SK-N-SH (cell line): ENCODE results near the gene SH3PXD2A. TPM values are rescaled to one million over a fixed set of nuclear protein-coding genes. Genes with fewer than 3 reads are reported as not detected.

Experiments
- CTCF ChIA-PET: fragments of 300-600, 350-600 bp; formaldehyde crosslinking; extraction: SDS; loops from one replicate; lab custom pipeline; 2021; lab: Yijun Ruan, JAX
- POLR2A ChIA-PET: fragments of 350-600 bp; sonication (Branson Sonifier 250); formaldehyde crosslinking; extraction: SDS; loops from one replicate; lab custom pipeline; 2020; ENCODE audit warnings: antibody characterized with exemption, inconsistent platforms; lab: Yijun Ruan, JAX
- DNase-seq: peaks from one replicate; pipeline ENCODE4 v3.0.0; 2012
- H2AFZ ChIP-seq: fragments of 200-600 bp; sonication (generic); 2 replicates; pipeline ENCODE4 v1.8.1; 2016; ENCODE audit warnings: antibody characterized with exemption, mild to moderate bottlenecking, low read depth
- H3F3A ChIP-seq: fragments of 200-600 bp; sonication (generic); replicated peaks from 2 replicates; pipeline ENCODE3; 2016; ENCODE audit warnings: antibody characterized with exemption, mild to moderate bottlenecking; ENCODE audit not compliant: insufficient read depth
- H3K27ac ChIP-seq, 2 experiments: fragments of 200-500 bp in 1 of 2; fragments of 200-600 bp in 1 of 2; sonication (Bioruptor generic) in 1 of 2; sonication (generic), shearing (Covaris generic) in 1 of 2; 2 replicates each; pipeline versions ENCODE4 v1.5.1 to v1.6.1; 2014 to 2016; ENCODE audit warnings: low read depth in 2 of 2, inconsistent platforms in 1 of 2, low read length in 1 of 2, mild to moderate bottlenecking in 1 of 2, mixed read lengths in 1 of 2
- H3K27me3 ChIP-seq: fragments of 200-600 bp; sonication (generic), shearing (Covaris generic); 2 replicates; pipeline ENCODE4 v1.6.1; 2016; ENCODE audit warnings: mixed run types; ENCODE audit not compliant: insufficient read depth
- H3K36me3 ChIP-seq, 2 experiments: fragments of 200-500 bp in 1 of 2; fragments of 200-600 bp in 1 of 2; sonication (Bioruptor generic) in 1 of 2; sonication (generic) in 1 of 2; replicated peaks in 1 of 2; 2 replicates each; pipeline versions ENCODE3 to v1.5.1; 2014 to 2016; ENCODE audit warnings: low read length in 1 of 2, mild to moderate bottlenecking in 1 of 2; ENCODE audit not compliant: insufficient read depth in 2 of 2, control insufficient read depth in 1 of 2
- H3K4me1 ChIP-seq, 2 experiments: fragments of 200-500 bp in 1 of 2; fragments of 200-600 bp in 1 of 2; sonication (Bioruptor generic) in 1 of 2; sonication (generic), shearing (Covaris generic) in 1 of 2; 2 replicates each; pipeline versions ENCODE4 v1.5.1 to v1.6.1; 2014 to 2016; ENCODE audit warnings: low read depth in 1 of 2, low read length in 1 of 2, mixed run types in 1 of 2; ENCODE audit not compliant: insufficient read depth in 2 of 2, control insufficient read depth in 1 of 2
- H3K4me2 ChIP-seq: fragments of 200-600 bp; sonication (generic), shearing (Covaris generic); 2 replicates; pipeline ENCODE4 v1.6.1; 2017; ENCODE audit warnings: mixed run types
- H3K4me3 ChIP-seq, 2 experiments: fragments of 200-500 bp in 1 of 2; fragments of 200-600 bp in 1 of 2; sonication (Bioruptor generic) in 1 of 2; sonication (generic), shearing (Covaris generic) in 1 of 2; 2 replicates each; pipeline versions ENCODE4 v1.5.1 to v1.8.1; 2014 to 2016; ENCODE audit warnings: low read depth in 2 of 2, inconsistent platforms in 1 of 2, low read length in 1 of 2, mild to moderate bottlenecking in 1 of 2, mixed read lengths in 1 of 2, moderate library complexity in 1 of 2
- H3K79me2 ChIP-seq: fragments of 200-600 bp; sonication (generic); 2 replicates; pipeline ENCODE4 v1.8.1; 2017; ENCODE audit warnings: mild to moderate bottlenecking; ENCODE audit not compliant: insufficient read depth
- H3K9ac ChIP-seq: fragments of 200-600 bp; sonication (generic); 2 replicates; pipeline ENCODE4 v1.6.1; 2017; ENCODE audit warnings: mixed run types
- H3K9me2 ChIP-seq: fragments of 200-600 bp; sonication (generic); 2 replicates; pipeline ENCODE4 v1.6.1; 2017; ENCODE audit warnings: mixed run types
- H3K9me3 ChIP-seq: fragments of 200-600 bp; sonication (generic); 2 replicates; pipeline ENCODE4 v1.6.1; 2017; ENCODE audit warnings: mixed run types, mild to moderate bottlenecking, moderate library complexity
- H4K20me1 ChIP-seq: fragments of 200-600 bp; sonication (generic); 2 replicates; pipeline ENCODE4 v1.6.1; 2017; ENCODE audit warnings: mild to moderate bottlenecking, mixed run types; ENCODE audit not compliant: insufficient read depth
- CHD2 ChIP-seq: fragments of 150-350 bp; IDR thresholded peaks from 2 replicates; pipeline ENCODE4 v1.6.1; 2018; ENCODE audit warnings: low read length; ENCODE audit not compliant: partially characterized antibody
- ELF1 ChIP-seq: IDR thresholded peaks from 2 replicates; pipeline ENCODE4 v1.4.0; 2012
- EP300 ChIP-seq, 2 experiments: IDR thresholded peaks; 2 replicates each; pipeline versions ENCODE4 v1.4.0 to v1.6.1; 2012; ENCODE audit warnings: borderline replicate concordance in 1 of 2, low read depth in 1 of 2, low read length in 1 of 2
- FOXJ3 ChIP-seq: sonication (generic); formaldehyde crosslinking; IDR thresholded peaks from 2 replicates; pipeline ENCODE4 v1.5.1; 2020; ENCODE audit warnings: mild to moderate bottlenecking, missing genetic modification reagents
- GABPA ChIP-seq: IDR thresholded peaks from 2 replicates; pipeline ENCODE4 v1.4.0; 2012; ENCODE audit warnings: low read depth, mild to moderate bottlenecking
- GATA2 ChIP-seq: sonication (generic); formaldehyde crosslinking; IDR thresholded peaks from 2 replicates; pipeline ENCODE4 v1.5.0; 2020; ENCODE audit warnings: mild to moderate bottlenecking, missing genetic modification reagents
- JUND ChIP-seq: IDR thresholded peaks from 2 replicates; pipeline ENCODE4 v1.4.0; 2012
- MEF2A ChIP-seq: IDR thresholded peaks from 2 replicates; pipeline ENCODE4 v1.4.0; 2012; ENCODE audit warnings: low read depth, borderline replicate concordance
- MXI1 ChIP-seq: IDR thresholded peaks from 2 replicates; pipeline ENCODE4 v1.6.1; 2012; ENCODE audit warnings: mild to moderate bottlenecking, low read depth, low read length, improper control_type of control experiment
- PBX3 ChIP-seq: IDR thresholded peaks from 2 replicates; pipeline ENCODE4; 2012
- RFX5 ChIP-seq: IDR thresholded peaks from 2 replicates; pipeline ENCODE4 v1.6.1; 2012; ENCODE audit warnings: mild to moderate bottlenecking, improper control_type of control experiment, low read length
- RXRA ChIP-seq: IDR thresholded peaks from 2 replicates; pipeline ENCODE4 v1.4.0; 2012; ENCODE audit warnings: low read depth, mild to moderate bottlenecking, borderline replicate concordance
- SIN3A ChIP-seq: IDR thresholded peaks from 2 replicates; pipeline ENCODE4 v1.6.1; 2012; ENCODE audit warnings: low read depth, mild to moderate bottlenecking, low read length, moderate library complexity, borderline replicate concordance
- TAF1 ChIP-seq: IDR thresholded peaks from 2 replicates; pipeline ENCODE4 v1.6.1; 2012; ENCODE audit warnings: low read depth, mild to moderate bottlenecking, low read length, moderate library complexity, borderline replicate concordance
- TEAD4 ChIP-seq: IDR thresholded peaks from 2 replicates; pipeline ENCODE4 v1.4.0; 2012; ENCODE audit warnings: mild to moderate bottlenecking, borderline replicate concordance; ENCODE audit not compliant: insufficient read depth
- USF1 ChIP-seq: IDR thresholded peaks from 2 replicates; pipeline ENCODE4 v1.4.0; 2012; ENCODE audit warnings: low read depth, borderline replicate concordance
- USF2 ChIP-seq: fragments of 150-350 bp; IDR thresholded peaks from 2 replicates; pipeline ENCODE4 v1.6.1; 2017; ENCODE audit warnings: antibody characterized with exemption, low read length, low read depth, borderline replicate concordance
- WGBS: methylation state at CpG from one replicate; pipeline ENCODE4 v1.1.6; 2017; ENCODE audit warnings: low lambda C conversion rate; 5-methylcytosine and 5-hydroxymethylcytosine counted together
- polyA plus RNA-seq, 3 experiments: library from polyadenylated mRNA; depleted of rRNA; stranded (reverse); fragments of >200 nt; gene quantifications; 2 replicates each; pipeline ENCODE4 v1.2.3, GENCODE V29; 2012
- TF ChIP-seq, protein P1 (sequence below): fragments of 150-350 bp; IDR thresholded peaks from 2 replicates; pipeline ENCODE4 v1.6.1; 2016; ENCODE audit warnings: mild to moderate bottlenecking, low read depth, low read length
- TF ChIP-seq, protein P2 (sequence below): fragments of 200-600 bp; sonication (generic); IDR thresholded peaks from 2 replicates; pipeline ENCODE4 v1.6.1; 2017; ENCODE audit warnings: antibody characterized with exemption, mild to moderate bottlenecking, moderate library complexity

SH3PXD2A gene
- polyA plus RNA-seq, 1 of the 3 experiments (the other 2 are of a cell fraction): 2.5 TPM

- no peaks in the 10 kb centered on the region for H3K9me2 ChIP-seq
- H3K4me3 ChIP-seq: no peak overlapping the region
- H4K20me1 ChIP-seq: peaks cover 3% of the 10 kb centered on the region; the same call in 1 of the 2 replicates
- CTCF ChIA-PET: interaction anchor here (1.2 to 2.7 kb wide), 2 partner anchors 14 to 129 kb away, joined by 3 to 11 read pairs; no protein-coding TSS in a partner anchor
- POLR2A ChIA-PET: no interaction called here
- no peak overlapping the region for H2AFZ ChIP-seq
- H3K4me1 ChIP-seq: peaks cover 39 to 62% of the 10 kb centered on the region in 2 experiments
- H3F3A ChIP-seq: peaks cover 14% of the 10 kb centered on the region
- WGBS: 94% methylated on average over 4 of the region's 4 CpGs
- H3K27me3 ChIP-seq: no peaks in the 10 kb centered on the region
- no peak for DNase-seq
- H3K79me2 ChIP-seq: peaks cover 55% of the 10 kb centered on the region
- peak overlapping the region in 1 of 2 experiments; percentile 72; a peak in 2 of 4 replicates for H3K27ac ChIP-seq
- H3K4me2 ChIP-seq: no peak overlapping the region
- no peak for TF ChIP-seq JUND
- TF ChIP-seq SIN3A: no peak
- no peak for TF ChIP-seq GATA2 (CRISPR knock-in tag)
- TF ChIP-seq CHD2: no peak
- no peak for TF ChIP-seq USF2
- TF ChIP-seq TEAD4: no peak
- no peak for TF ChIP-seq RXRA
- TF ChIP-seq EP300 (IDR thresholded peaks at IDR 0.05; ENCODE audit: borderline replicate concordance in 1 of 2, low read depth in 1 of 2, low read length in 1 of 2): no peak
- TF ChIP-seq RFX5: no peak
- TF ChIP-seq MEF2A: no peak
- no peak for TF ChIP-seq GABPA
- no peak for TF ChIP-seq FOXJ3 (CRISPR knock-in tag)
- no peak for TF ChIP-seq ELF1
- no peak for TF ChIP-seq MXI1
- TF ChIP-seq PBX3: no peak
- TF ChIP-seq USF1: no peak
- no peak for TF ChIP-seq TAF1
- TF ChIP-seq, protein P1, sequence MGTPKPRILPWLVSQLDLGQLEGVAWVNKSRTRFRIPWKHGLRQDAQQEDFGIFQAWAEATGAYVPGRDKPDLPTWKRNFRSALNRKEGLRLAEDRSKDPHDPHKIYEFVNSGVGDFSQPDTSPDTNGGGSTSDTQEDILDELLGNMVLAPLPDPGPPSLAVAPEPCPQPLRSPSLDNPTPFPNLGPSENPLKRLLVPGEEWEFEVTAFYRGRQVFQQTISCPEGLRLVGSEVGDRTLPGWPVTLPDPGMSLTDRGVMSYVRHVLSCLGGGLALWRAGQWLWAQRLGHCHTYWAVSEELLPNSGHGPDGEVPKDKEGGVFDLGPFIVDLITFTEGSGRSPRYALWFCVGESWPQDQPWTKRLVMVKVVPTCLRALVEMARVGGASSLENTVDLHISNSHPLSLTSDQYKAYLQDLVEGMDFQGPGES: no peak
- TF ChIP-seq, protein P2, sequence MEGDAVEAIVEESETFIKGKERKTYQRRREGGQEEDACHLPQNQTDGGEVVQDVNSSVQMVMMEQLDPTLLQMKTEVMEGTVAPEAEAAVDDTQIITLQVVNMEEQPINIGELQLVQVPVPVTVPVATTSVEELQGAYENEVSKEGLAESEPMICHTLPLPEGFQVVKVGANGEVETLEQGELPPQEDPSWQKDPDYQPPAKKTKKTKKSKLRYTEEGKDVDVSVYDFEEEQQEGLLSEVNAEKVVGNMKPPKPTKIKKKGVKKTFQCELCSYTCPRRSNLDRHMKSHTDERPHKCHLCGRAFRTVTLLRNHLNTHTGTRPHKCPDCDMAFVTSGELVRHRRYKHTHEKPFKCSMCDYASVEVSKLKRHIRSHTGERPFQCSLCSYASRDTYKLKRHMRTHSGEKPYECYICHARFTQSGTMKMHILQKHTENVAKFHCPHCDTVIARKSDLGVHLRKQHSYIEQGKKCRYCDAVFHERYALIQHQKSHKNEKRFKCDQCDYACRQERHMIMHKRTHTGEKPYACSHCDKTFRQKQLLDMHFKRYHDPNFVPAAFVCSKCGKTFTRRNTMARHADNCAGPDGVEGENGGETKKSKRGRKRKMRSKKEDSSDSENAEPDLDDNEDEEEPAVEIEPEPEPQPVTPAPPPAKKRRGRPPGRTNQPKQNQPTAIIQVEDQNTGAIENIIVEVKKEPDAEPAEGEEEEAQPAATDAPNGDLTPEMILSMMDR: no peak
- H3K9me3 ChIP-seq: no peaks in the 10 kb centered on the region
- no peak overlapping the region for H3K9ac ChIP-seq
- H3K36me3 ChIP-seq: no peaks in the 10 kb centered on the region
Measured at GRCh38 chr10:103840740-103841070, 14.7 kb downstream of the SH3PXD2A start.
